ENCODE data around the gene UFM1.

- TF ChIP-seq CTCF (IDR thresholded peaks at IDR 0.05) (no peak), REST (IDR thresholded peaks at IDR 0.05; ENCODE audit: insufficient read depth in 1 of 2, low read depth in 2 of 2, low read length in 1 of 2) (no peak), POLR2AphosphoS5 (IDR thresholded peaks at IDR 0.05; ENCODE audit: low read depth, low read length) (no peak)
Measured at GRCh38 chr13:38321654-38322053, 28.0 kb upstream of the UFM1 start.

Data from Panc1 (cell line).